ENCODE measurements around the gene FGD4.

FGD4 gene

GRCh38 chr12:32399370-32400113, at the start of gene FGD4:
TSS of gene FGD4 (plus strand) at chr12:32399558.
- DNase-seq (ENCODE audit: low read depth in 2 of 2) = peak in 1 of 2 donors; percentile 38

- no peak for DNase-seq (ENCODE audit: low read depth in 2 of 2)
Observed at GRCh38 chr12:32353540-32353939, 45.8 kb upstream of the FGD4 start.

- DNase-seq (ENCODE audit: low read depth in 2 of 2) = no peak
Observed at GRCh38 chr12:32357601-32358249, 41.6 kb upstream of the FGD4 start.

- no peak for DNase-seq (ENCODE audit: low read depth in 2 of 2)
Observed at GRCh38 chr12:32360956-32361355, 38.4 kb upstream of the FGD4 start.

GRCh38 chr12:32362892-32363291, 36.5 kb upstream of the FGD4 start:
- DNase-seq (ENCODE audit: low read depth in 2 of 2) = no peak

- peak in 1 of 2 donors; percentile 6 for DNase-seq (ENCODE audit: low read depth in 2 of 2)
Observed at GRCh38 chr12:32365473-32366064, 33.8 kb upstream of the FGD4 start.

- DNase-seq (ENCODE audit: low read depth in 2 of 2) = no peak
Observed at GRCh38 chr12:32366714-32367113, 32.6 kb upstream of the FGD4 start.

GRCh38 chr12:32367381-32367780, 32.0 kb upstream of the FGD4 start:
- DNase-seq (ENCODE audit: low read depth in 2 of 2) = no peak

- DNase-seq (ENCODE audit: low read depth in 2 of 2) = no peak
Observed at GRCh38 chr12:32369202-32369601, 30.2 kb upstream of the FGD4 start.

- no peak for DNase-seq (ENCODE audit: low read depth in 2 of 2)
Observed at GRCh38 chr12:32377344-32378055, 21.9 kb upstream of the FGD4 start.

GRCh38 chr12:32379213-32379612, 20.1 kb upstream of the FGD4 start:
- DNase-seq (ENCODE audit: low read depth in 2 of 2) = no peak

- DNase-seq (ENCODE audit: low read depth in 2 of 2) = no peak
Observed at GRCh38 chr12:32379667-32380066, 19.7 kb upstream of the FGD4 start.

- no peak for DNase-seq (ENCODE audit: low read depth in 2 of 2)
Observed at GRCh38 chr12:32382226-32382625, 17.1 kb upstream of the FGD4 start.

- DNase-seq (ENCODE audit: low read depth in 2 of 2) = peak in 1 of 2 donors; percentile 7
Observed at GRCh38 chr12:32390572-32391219, 8.7 kb upstream of the FGD4 start.

- DNase-seq (ENCODE audit: low read depth in 2 of 2) = no peak
Observed at GRCh38 chr12:32395026-32395425, 4.3 kb upstream of the FGD4 start.

GRCh38 chr12:32397696-32398095, 1.7 kb upstream of the FGD4 start:
- no peak for DNase-seq (ENCODE audit: low read depth in 2 of 2)

- DNase-seq (ENCODE audit: low read depth in 2 of 2) = no peak
Observed at GRCh38 chr12:32398181-32398580, 1.2 kb upstream of the FGD4 start.

GRCh38 chr12:32398816-32399369, 465 bp upstream of the FGD4 start:
- no peak for DNase-seq (ENCODE audit: low read depth in 2 of 2)

GRCh38 chr12:32400114-32400672, 835 bp downstream of the FGD4 start:
- DNase-seq (ENCODE audit: low read depth in 2 of 2) = no peak

- no peak for DNase-seq (ENCODE audit: low read depth in 2 of 2)
Observed at GRCh38 chr12:32400866-32401265, 1.5 kb downstream of the FGD4 start.

- no peak for DNase-seq (ENCODE audit: low read depth in 2 of 2)
Observed at GRCh38 chr12:32402170-32402569, 2.8 kb downstream of the FGD4 start.

Measured in activated CD4-positive, alpha-beta T cell treated with anti-CD3 and anti-CD28 coated beads for 24 hours (primary cell).